K562 (cell line): ENCODE results near the gene ITGB1BP2. TPM values are rescaled to one million over a fixed set of nuclear protein-coding genes. Genes with fewer than 3 reads are reported as not detected.
A peak's percentile ranks its signal among the peaks of the same experiment; 100 is the strongest.

Experiments
- ADNP ChIP-seq: fragments of 200-800 bp; sonication (Bioruptor generic); IDR thresholded peaks from 2 replicates; pipeline ENCODE4 v1.6.1; 2016; ENCODE audit warnings: missing genetic modification characterization, missing compliant biosample characterization
- HDAC1 ChIP-seq, 2 experiments: fragments of 450-650 bp; IDR thresholded peaks; 2 replicates each; pipeline ENCODE4 v1.6.1; 2016 to 2017; ENCODE audit warnings: inconsistent platforms in 1 of 2, mild to moderate bottlenecking in 1 of 2, moderate library complexity in 1 of 2
- HNRNPUL1 ChIP-seq: fragments of 200-400 bp; formaldehyde crosslinking; IDR thresholded peaks from 2 replicates; pipeline ENCODE4 v1.6.1; 2017; ENCODE audit warnings: low read length
- ILF3 ChIP-seq: fragments of 450-650 bp; IDR thresholded peaks from 2 replicates; pipeline ENCODE4 v1.6.1; 2018; ENCODE audit warnings: antibody characterized with exemption, mild to moderate bottlenecking, moderate library complexity, borderline replicate concordance
- POLR2A ChIP-seq: fragments of 450-650 bp; conservative IDR thresholded peaks from 2 replicates; pipeline ENCODE4 v1.6.1; 2016
- RBM17 ChIP-seq: fragments of 200-400 bp; formaldehyde crosslinking; IDR thresholded peaks from 2 replicates; pipeline ENCODE4 v1.6.1; 2017; ENCODE audit warnings: low read depth, mild to moderate bottlenecking, low read length, borderline replicate concordance
- RREB1 ChIP-seq: fragments of 250-450 bp; sonication (Bioruptor Pico); IDR thresholded peaks from 2 replicates; pipeline ENCODE4 v1.4.0; 2020
- TEAD4 ChIP-seq, 2 experiments: sonication (generic) in 1 of 2; formaldehyde crosslinking in 1 of 2; IDR thresholded peaks; 2 replicates each; pipeline versions ENCODE4 v1.6.1 to v1.8.0; 2012 to 2022; ENCODE audit warnings: borderline replicate concordance in 1 of 2, inconsistent platforms in 1 of 2, low read length in 1 of 2, mild to moderate bottlenecking in 1 of 2, missing genetic modification reagents in 1 of 2
- ZNF143 ChIP-seq: sonication (generic); formaldehyde crosslinking; IDR thresholded peaks from 2 replicates; pipeline ENCODE4 v1.9.0; 2022; ENCODE audit warnings: mild to moderate bottlenecking, missing genetic modification reagents
- ZNF174 ChIP-seq: fragments of 250-450 bp; sonication (Bioruptor Pico); IDR thresholded peaks from 2 replicates; pipeline ENCODE4 v1.4.0; 2020; ENCODE audit warnings: mild to moderate bottlenecking
- ZNF280B ChIP-seq: fragments of 250-450 bp; sonication (Bioruptor Pico); IDR thresholded peaks from 2 replicates; pipeline ENCODE4 v1.5.1; 2021; ENCODE audit warnings: mild to moderate bottlenecking
- polyA plus RNA-seq, 8 experiments: library from polyadenylated mRNA; depleted of rRNA in 4 of 8; stranded (reverse) in 5 of 8; unstranded in 3 of 8; fragments of >200 nt; fragmentation: Nextera tagmentation in 2 of 8; fragmentation: Illumina TruSeq in 1 of 8; extraction: Ambion mirVana in 2 of 8; extraction: Trizol in 1 of 8; gene quantifications; 2 replicates each; pipeline versions ENCODE4 v1.2.1 to v1.2.3, GENCODE V29; 2011 to 2014; ENCODE audit warnings: inconsistent platforms in 1 of 8, missing spikeins in 1 of 8
- total RNA-seq, 7 experiments: library from RNA; depleted of rRNA in 6 of 7; stranded (reverse); fragments of >200 nt in 6 of 7; fragmentation: Illumina TruSeq in 2 of 7; extraction: Trizol in 2 of 7; gene quantifications; 2 replicates each; pipeline versions ENCODE4 v1.2.1 to v1.2.3, GENCODE V29; 2011 to 2021; ENCODE audit warnings: low replicate concordance in 1 of 7
- TF ChIP-seq, protein P1 (sequence below): fragments of 250-450 bp; sonication (Bioruptor Pico); IDR thresholded peaks from 2 replicates; pipeline ENCODE4 v1.8.0; 2021; ENCODE audit warnings: moderate library complexity, mild to moderate bottlenecking, inconsistent platforms
- TF ChIP-seq, protein P2 (sequence below): fragments of 450-650 bp; formaldehyde crosslinking; IDR thresholded peaks from 2 replicates; pipeline ENCODE4 v1.4.0; 2022; ENCODE audit warnings: mild to moderate bottlenecking, moderate library complexity

The ITGB1BP2 gene
- total and polyA plus RNA-seq, 9 of the 15 experiments (the other 6 are each of a cell fraction or from before 2014, with no cell fraction given): 1.6 to 4.0 (median 1.9) TPM

DNA sequence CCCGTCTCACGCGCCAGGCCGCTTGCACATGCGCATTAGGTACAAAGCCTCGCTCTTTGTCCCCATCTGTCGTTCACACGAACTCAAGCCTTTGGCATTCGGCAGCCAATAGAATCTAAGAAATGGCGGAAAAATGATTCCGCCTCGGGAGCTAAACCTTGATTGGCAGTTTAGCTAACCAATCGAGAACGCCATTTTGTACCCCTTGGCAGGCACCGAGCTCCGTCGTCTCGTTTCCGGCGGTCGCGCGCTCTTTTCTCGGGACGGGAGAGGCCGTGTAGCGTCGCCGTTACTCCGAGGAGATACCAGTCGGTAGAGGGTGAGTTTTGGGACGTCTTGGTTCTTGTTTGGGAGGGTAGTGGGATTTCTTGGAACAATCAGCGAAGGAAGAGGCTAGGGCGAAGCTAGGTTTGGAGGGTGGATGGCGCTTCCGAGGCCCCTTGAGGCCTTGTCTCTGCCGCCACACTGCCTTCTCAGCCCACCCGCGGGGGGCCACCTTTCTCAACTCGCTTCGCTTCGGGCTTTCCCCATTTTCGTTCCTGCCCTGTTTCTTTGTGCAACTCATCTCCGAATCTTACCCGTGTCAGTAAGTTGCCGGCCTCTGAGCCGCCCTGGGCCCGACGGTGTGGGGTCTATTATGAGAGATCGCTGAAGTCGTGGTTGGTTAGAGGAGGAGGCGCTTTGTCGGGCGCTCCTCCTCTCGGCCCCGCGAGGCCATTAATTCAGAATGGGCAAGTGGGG is 18.0 kb upstream of the ITGB1BP2 start, which contains the start of gene NONO (continued):
- TF ChIP-seq RREB1 (CRISPR knock-in tag) (no peak), ADNP (no peak), ZNF143 (CRISPR knock-in tag) (no peak), ILF3 (no peak), HDAC1 (IDR thresholded peaks at IDR 0.05) (peak in 1 of 2 experiments; percentile 59; a peak in 2 of 4 replicates), ZNF280B (CRISPR knock-in tag) (no peak), POLR2A (peak; percentile 95), TEAD4 (IDR thresholded peaks at IDR 0.05; ENCODE audit: low read length) (no peak), TEAD4 (CRISPR knock-in tag; IDR thresholded peaks at IDR 0.05; ENCODE audit: borderline replicate concordance) (no peak), HNRNPUL1 (no peak), ZNF174 (CRISPR knock-in tag) (no peak), RBM17 (no peak)
- TF ChIP-seq, protein P1, sequence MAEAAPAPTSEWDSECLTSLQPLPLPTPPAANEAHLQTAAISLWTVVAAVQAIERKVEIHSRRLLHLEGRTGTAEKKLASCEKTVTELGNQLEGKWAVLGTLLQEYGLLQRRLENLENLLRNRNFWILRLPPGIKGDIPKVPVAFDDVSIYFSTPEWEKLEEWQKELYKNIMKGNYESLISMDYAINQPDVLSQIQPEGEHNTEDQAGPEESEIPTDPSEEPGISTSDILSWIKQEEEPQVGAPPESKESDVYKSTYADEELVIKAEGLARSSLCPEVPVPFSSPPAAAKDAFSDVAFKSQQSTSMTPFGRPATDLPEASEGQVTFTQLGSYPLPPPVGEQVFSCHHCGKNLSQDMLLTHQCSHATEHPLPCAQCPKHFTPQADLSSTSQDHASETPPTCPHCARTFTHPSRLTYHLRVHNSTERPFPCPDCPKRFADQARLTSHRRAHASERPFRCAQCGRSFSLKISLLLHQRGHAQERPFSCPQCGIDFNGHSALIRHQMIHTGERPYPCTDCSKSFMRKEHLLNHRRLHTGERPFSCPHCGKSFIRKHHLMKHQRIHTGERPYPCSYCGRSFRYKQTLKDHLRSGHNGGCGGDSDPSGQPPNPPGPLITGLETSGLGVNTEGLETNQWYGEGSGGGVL (CRISPR knock-in tag): no peak
- TF ChIP-seq, protein P2, sequence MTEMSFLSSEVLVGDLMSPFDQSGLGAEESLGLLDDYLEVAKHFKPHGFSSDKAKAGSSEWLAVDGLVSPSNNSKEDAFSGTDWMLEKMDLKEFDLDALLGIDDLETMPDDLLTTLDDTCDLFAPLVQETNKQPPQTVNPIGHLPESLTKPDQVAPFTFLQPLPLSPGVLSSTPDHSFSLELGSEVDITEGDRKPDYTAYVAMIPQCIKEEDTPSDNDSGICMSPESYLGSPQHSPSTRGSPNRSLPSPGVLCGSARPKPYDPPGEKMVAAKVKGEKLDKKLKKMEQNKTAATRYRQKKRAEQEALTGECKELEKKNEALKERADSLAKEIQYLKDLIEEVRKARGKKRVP (CRISPR knock-in tag): no peak
